GM11168 (cell line): ENCODE results near the gene TLE3.

Experiments
- in situ Hi-C: fragments of 300-500 bp; cut with MboI; formaldehyde crosslinking; loops from one replicate; pipeline ENCODE4 v1.12.0; 2022; ENCODE audit warnings: low sequenced_read_pairs; ENCODE audit not compliant: unreplicated experiment

TLE3 gene

GRCh38 chr15:70100474-70101341 lies 3.0 kb upstream of the TLE3 start:
- in situ Hi-C loops: no loop called here

GRCh38 chr15:70099967-70100473 lies 2.3 kb upstream of the TLE3 start:
- in situ Hi-C loops: loop anchor here (10.0 kb wide), 1 partner anchor 375 kb away; no protein-coding TSS in a partner anchor

- in situ Hi-C loops: loop anchor here (10.0 kb wide), 1 partner anchor 375 kb away; no protein-coding TSS in a partner anchor
Measured at GRCh38 chr15:70099167-70099966, 1.6 kb upstream of the TLE3 start.

- in situ Hi-C loops: loop anchor here (10.0 kb wide), 1 partner anchor 374 kb away; no protein-coding TSS in a partner anchor
Measured at GRCh38 chr15:70098461-70099166, 897 bp upstream of the TLE3 start.

- in situ Hi-C loops: loop anchor here (10.0 kb wide), 1 partner anchor 373 kb away; no protein-coding TSS in a partner anchor
Measured at GRCh38 chr15:70098153-70098460, 390 bp upstream of the TLE3 start.

GRCh38 chr15:70097063-70097320 lies 725 bp downstream of the TLE3 start:
- in situ Hi-C loops: loop anchor here (10.0 kb wide), 1 partner anchor 372 kb away; no protein-coding TSS in a partner anchor

GRCh38 chr15:70096215-70097062 lies 1.3 kb downstream of the TLE3 start:
- in situ Hi-C loops: loop anchor here (10.0 kb wide), 1 partner anchor 372 kb away; no protein-coding TSS in a partner anchor

- in situ Hi-C loops: loop anchor here (10.0 kb wide), 1 partner anchor 371 kb away; no protein-coding TSS in a partner anchor
Measured at GRCh38 chr15:70095408-70096214, 2.1 kb downstream of the TLE3 start.

- in situ Hi-C loops: loop anchor here (10.0 kb wide), 1 partner anchor 370 kb away; no protein-coding TSS in a partner anchor
Measured at GRCh38 chr15:70094690-70095311, 2.9 kb downstream of the TLE3 start.

GRCh38 chr15:70093481-70094319 lies 4.0 kb downstream of the TLE3 start:
- in situ Hi-C loops: loop anchor here (10.0 kb wide), 1 partner anchor 369 kb away; no protein-coding TSS in a partner anchor

- in situ Hi-C loops: loop anchor here (10.0 kb wide), 1 partner anchor 368 kb away; no protein-coding TSS in a partner anchor
Measured at GRCh38 chr15:70093070-70093469, 4.6 kb downstream of the TLE3 start.

- in situ Hi-C loops: loop anchor here (10.0 kb wide), 1 partner anchor 368 kb away; no protein-coding TSS in a partner anchor
Measured at GRCh38 chr15:70092464-70093027, 5.2 kb downstream of the TLE3 start.

GRCh38 chr15:70091726-70092463 lies 5.8 kb downstream of the TLE3 start:
- in situ Hi-C loops: loop anchor here (10.0 kb wide), 1 partner anchor 367 kb away; no protein-coding TSS in a partner anchor

- in situ Hi-C loops: loop anchor here (10.0 kb wide), 1 partner anchor 366 kb away; no protein-coding TSS in a partner anchor
Measured at GRCh38 chr15:70090436-70091296, 7.1 kb downstream of the TLE3 start.

GRCh38 chr15:70089692-70089971 lies 8.1 kb downstream of the TLE3 start:
- in situ Hi-C loops: no loop called here
